CD4-positive, alpha-beta T cell treated with Interleukin-12 subunit alpha and Interleukin-12 subunit beta, for 1 hour (primary cell): ENCODE measurements around the gene B3GNT4.
"Not testable (repeated sequence)": the region's sequence is repeated elsewhere in the genome, so short reads cannot be mapped to it uniquely, and the experiment has no call there.

ENCODE experiments used
- DNase-seq: peaks from one replicate; pipeline ENCODE4 v3.0.0-alpha.2; 2020

B3GNT4 gene

DNA sequence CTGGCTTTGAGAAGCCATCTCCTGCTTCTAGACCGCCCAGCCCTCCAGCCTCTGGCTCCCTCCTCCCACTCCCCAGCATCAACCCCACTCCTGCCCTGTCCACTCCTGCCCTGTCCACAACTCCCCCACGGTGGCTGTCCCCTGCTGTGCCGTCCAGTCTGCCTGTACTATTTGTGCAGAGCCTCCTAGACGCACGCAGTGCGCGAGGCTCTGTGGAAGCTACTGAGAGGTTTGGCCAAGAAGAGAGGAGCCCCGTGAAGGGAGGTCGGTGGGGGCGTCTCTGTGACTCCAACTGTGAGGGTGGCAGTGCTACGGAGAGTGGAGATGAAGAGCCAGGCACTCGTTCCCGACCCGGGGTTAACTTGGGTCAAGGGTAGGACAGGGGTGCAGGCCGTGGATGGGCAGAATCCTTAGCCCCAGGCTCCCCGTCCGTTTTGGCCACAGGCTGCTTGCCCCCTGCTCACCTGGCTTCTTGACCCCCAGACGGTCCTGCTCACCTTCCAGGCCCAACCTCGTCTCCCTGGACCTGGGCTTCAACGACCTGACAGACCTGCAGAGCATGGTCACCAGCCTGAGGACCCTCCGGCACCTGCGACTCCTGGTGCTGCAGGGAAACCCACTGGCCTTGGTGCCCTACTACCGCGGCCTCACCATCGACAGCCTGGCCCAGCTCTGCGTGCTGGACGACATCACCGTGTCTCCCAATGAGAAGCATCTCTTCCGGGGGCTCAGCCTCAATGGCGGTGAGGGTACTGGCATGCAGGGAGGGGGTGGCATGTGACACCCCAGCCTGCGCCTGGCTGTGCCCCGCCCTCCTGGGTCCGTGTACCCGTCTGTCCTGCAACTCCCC is 13.7 kb upstream of the B3GNT4 start:
- no peak for DNase-seq

DNA sequence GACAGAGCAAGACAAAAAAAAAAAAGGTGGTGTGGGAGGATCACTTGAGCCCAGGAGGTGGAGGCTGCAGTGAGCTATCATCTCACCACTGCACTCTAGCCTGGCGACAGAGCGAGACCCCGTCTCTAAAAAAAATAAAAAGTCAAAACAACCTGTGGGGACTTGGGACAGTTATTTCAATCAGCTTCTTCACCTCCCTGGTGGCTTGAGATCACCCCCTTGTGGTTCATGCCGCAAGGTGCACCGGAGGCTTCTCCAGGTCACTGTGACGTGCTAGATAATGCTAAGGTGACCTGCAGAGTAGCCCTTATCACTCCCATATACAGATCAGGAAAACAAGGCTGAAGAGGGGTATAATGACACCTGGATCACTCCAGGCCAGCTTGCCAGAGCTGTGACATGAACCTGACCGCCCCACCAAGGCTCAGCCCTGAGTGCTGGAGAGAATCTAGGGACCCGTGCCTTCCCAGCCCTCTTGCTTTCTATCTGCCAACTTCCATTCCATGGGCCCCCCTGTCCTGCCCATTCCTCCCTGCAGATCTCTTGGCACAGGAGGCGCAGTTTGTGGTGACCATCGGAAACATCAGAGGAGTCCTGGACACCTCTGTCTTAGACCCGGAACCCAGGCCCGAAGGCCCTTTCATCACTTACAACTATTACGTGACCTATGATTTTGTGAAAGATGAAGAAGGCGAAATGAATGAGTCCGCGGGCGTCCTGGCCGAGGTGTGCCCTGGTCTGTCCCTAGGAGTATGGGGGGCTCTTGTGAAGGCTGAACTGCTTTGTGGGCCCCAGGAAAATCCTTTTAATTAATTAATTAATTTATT is 12.5 kb upstream of the B3GNT4 start:
- DNase-seq = peak; percentile 73

- DNase-seq = no peak
These were observed 11.1 kb upstream of the B3GNT4 start for GRCh38 chr12:122192441-122192840.

- DNase-seq = no peak
These were observed 8.7 kb upstream of the B3GNT4 start for GRCh38 chr12:122194804-122195203.

- DNase-seq = no peak
These were observed 8.1 kb upstream of the B3GNT4 start for GRCh38 chr12:122195405-122195804.

DNA sequence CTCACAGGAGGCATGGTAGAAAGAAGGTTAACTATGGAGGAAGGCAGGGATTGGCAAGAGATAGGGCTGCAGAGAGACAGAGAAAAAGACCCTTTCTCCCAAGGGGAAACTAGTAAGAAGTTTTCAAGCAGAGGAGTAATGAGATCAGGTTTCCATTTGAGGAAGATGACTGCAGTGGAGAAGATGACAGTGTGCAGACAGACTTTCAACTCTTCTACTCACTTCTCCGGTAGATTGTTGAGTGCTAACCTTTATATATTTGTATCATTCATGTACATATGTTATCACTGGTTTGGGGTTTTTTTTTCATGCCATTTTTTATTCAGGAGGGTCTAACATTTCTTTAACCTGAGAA is 5.9 kb upstream of the B3GNT4 start:
- DNase-seq = no peak

- DNase-seq = no peak
These were observed 3.8 kb upstream of the B3GNT4 start for GRCh38 chr12:122199484-122200355.

DNA sequence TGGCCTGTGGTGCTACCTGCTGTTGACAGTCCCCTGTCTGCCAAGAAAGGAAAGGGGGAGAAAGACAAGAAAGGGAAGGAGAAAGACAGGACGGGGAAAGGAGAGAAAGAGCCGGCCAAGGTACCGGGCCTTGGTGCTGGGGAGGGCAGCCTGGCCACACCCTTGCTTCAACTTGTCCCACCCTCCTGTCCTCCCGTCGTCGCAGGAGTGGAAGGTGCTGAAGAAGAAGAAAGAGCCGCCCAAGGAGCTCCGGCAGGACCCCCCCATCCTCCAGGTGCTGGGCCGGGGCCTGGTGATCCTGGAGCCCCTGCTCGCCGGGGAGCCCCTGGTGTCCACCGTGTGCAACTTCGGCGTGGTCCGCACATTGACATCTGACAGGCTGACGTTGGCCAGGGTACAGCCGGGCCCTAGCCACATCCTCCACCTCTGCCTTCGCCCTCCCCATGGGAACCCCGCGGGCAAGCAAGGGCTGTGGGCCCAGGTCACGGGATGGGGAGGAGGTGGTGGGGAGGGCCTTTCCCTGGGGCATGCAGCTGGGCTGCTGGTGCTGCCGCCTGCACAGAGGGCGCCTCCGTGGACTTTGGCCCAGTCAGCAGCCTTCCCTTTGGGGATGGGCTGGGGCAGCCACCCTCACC is 2.9 kb upstream of the B3GNT4 start:
- no peak for DNase-seq

GRCh38 chr12:122201381-122201780 is 2.1 kb upstream of the B3GNT4 start:
- DNase-seq = no peak

DNA sequence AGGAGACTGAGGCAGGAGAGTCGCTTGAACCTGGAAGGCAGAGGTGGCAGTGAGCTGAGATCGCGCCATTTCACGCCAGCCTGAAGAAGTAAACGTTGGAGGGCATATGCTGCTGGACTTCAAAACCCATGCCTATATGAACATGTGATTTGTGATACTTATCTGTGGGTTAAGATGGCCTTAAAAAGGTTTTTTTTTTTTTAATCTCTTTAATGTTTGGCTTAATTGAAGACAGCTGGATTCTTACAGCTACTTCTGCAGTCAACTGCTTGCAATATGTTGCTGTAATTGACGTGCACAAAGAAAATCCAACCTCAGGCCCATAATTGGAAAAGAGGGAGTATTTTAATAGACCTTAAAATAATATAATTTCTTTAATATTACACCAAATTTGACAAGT is 1.5 kb upstream of the B3GNT4 start:
- no peak for DNase-seq

- not testable (repeated sequence) for DNase-seq
These were observed 698 bp upstream of the B3GNT4 start for GRCh38 chr12:122202811-122203210.

DNA sequence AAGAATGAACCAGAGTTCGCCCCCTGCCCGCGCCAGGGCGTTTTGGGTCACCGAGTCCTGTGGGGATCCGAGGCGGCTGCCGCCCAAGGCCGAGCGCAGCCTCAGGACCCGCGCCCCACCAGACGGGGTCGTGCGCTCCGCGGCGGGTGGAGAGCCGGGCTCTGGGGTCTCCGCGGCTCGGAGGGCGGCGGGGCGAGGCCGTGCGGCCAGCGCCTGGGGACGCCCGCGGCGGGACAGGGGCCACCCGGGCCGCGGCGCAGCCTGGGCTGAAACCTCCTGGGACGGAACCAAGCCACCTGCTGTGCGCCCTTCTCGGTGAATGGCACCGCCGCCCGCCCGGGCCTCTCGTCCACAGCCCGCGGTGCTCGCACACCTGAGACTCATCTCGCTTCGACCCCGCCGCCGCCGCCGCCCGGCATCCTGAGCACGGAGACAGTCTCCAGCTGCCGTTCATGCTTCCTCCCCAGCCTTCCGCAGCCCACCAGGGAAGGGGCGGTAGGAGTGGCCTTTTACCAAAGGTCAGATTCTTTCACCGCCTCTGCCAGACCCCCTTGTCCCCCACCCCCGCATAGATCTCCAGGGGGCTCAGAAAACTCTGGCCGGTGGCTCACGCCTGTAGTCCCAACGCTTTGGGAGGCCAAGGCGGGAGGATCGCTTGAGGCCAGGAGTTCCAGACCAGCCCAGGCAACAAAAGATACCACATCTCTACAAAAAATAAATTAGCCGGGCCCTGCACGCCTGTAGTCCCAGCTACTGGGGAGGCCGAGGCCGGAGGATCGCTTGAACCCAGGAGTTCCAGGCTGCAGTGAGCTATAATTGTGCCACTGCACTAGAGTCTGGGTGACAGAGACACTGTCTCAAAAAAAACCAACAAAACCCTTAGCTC is 901 bp downstream of the B3GNT4 start:
- DNase-seq = peak; percentile 24

DNA sequence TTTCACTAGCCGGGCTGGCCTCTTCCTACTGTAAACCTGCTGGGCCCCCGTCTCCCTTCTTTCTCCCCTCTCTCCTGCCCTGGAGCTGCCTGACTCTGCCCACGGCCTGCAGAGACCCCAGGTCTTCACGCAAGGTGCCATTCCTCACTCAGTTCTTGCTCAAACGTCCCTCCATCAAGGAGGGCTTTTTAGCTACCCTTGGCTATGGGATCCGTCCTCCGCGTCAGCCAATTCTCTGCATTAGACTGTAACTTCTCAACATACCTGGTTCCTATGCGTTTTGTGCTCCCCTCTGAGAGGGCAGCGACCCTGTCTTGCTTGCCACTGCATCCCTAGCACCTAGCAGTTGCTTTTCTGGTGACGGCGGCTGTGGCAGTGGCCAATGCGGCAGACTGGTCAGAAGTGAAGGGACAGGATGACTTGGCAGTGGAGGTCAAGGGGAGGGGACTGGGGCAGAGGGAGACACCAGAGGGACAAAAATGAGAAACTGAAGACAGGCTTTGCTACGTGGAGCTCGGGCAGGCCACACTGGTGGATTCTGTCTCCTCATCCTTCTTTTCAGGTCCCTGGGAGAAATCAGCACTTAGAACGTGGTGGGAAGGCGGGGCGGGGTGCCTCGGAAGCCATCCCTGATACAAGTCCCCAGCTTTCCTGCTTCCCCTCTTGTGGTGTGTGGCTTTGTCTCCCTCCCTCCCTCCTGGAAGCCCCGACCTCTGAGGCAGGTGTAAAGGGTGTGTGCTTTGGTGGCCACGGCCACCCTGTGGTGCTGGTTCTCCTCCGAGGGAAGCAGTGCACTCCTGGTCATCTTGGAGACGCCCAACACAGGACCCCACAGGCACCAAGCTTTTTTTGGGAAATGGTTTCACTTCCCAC is 1.8 kb downstream of the B3GNT4 start:
- DNase-seq = no peak

- DNase-seq = no peak
These were observed 2.8 kb downstream of the B3GNT4 start for GRCh38 chr12:122206111-122206881.

DNA sequence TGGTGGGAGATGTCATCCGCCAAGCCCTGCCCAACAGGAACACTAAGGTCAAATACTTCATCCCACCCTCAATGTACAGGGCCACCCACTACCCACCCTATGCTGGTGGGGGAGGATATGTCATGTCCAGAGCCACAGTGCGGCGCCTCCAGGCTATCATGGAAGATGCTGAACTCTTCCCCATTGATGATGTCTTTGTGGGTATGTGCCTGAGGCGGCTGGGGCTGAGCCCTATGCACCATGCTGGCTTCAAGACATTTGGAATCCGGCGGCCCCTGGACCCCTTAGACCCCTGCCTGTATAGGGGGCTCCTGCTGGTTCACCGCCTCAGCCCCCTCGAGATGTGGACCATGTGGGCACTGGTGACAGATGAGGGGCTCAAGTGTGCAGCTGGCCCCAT is 3.5 kb downstream of the B3GNT4 start:
- DNase-seq = no peak

DNA sequence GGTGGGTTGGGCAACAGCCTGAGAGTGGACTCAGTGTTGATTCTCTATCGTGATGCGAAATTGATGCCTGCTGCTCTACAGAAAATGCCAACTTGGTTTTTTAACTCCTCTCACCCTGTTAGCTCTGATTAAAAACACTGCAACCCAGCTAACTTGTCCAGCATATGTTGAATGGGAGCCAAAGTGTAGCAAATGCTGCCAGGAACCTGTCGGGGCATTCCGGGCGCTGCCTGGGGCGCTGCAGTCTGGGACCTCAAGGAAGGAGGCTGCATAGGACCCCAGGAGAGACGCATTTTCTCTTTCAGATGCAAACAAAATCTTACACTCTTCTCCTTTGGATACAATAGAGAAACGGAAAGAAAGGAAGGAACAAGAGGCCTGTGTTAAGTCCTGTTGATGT is 3.9 kb downstream of the B3GNT4 start:
- DNase-seq = no peak

DNA sequence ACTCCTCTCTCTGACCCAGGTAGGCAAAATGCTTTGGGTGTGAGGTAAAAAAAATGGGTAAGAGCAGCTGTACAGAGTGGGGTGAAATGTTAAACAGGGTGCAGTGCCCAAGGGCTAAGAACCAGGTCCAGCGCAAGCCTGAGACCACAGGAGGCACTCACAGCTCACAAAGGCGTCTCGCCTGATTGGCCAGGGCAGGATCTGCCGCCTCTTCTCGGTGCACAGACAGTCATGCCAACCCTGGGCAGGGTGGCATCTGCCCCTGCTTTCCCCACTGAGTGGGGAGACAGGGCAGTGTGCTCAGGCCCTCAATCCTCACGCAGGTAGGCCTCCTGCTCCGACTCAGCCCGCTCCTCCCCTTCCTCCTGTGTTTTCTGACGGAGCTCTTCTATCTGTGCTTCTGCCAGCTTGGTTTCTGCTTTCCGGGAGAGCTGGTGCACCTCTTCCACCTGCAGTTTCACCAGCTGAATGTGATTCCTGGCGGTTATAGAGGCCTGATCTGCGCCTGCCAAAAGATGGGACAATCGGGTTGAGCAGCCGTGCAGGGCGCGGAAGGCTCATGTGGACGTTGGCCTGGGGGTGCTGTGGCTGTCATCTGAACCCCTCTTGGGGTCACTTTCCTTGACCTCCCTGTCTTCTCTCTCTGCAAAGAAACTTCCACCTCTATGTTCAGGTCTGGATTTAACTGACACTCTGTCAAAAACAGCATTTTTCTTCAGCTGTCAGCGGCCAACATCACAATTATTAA is 4.7 kb downstream of the B3GNT4 start:
- no peak for DNase-seq

- DNase-seq = no peak
These were observed 12.3 kb downstream of the B3GNT4 start for GRCh38 chr12:122215771-122216170.

DNA sequence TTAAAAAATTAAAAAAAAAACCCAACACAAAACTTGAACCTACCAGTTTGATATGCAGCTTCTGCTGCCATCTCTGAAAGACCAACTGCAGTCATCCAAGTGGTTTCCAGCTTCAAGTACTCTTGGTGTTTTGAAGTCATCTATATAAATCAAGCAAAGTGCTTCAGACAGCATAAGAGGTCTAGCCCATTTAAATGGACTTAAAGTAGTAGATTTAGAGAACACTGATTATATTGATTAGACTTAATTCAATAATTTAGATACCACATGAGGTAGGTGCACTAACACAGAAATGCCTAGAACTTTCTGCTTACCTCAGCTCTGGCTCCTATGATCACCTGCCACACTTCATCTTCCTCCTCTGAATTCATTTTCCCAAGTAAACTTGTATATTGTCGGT is 12.9 kb downstream of the B3GNT4 start:
- no peak for DNase-seq
